Spleen (tissue), 7 donors: Measurements from ENCODE around the gene CFAP70.

Experiments
- CTCF ChIP-seq, 11 experiments: fragments of 200-600 bp in 7 of 11; fragments of 450-650 bp in 4 of 11; sonication (generic) in 4 of 11; IDR thresholded peaks in 8 of 11; conservative IDR thresholded peaks in 3 of 11; 1 replicate in 7 of 11; 2 replicates in 4 of 11; pipeline versions ENCODE4 v1.4.0 to v1.8.0; 2016 to 2021; ENCODE audit warnings: antibody characterized with exemption in 11 of 11, inconsistent platforms in 4 of 11, mild to moderate bottlenecking in 1 of 11
- POLR2A ChIP-seq, 3 donors: fragments of 450-650 bp; IDR thresholded peaks; one replicate each; pipeline ENCODE4 v1.5.1; 2017; ENCODE audit warnings: antibody characterized with exemption in 3 of 3, mild to moderate bottlenecking in 1 of 3
- POLR2AphosphoS5 ChIP-seq, 3 donors: sonication (generic); formaldehyde crosslinking; IDR thresholded peaks; one replicate each; pipeline ENCODE4 v1.5.1; 2017; ENCODE audit warnings: antibody characterized with exemption in 3 of 3
- donor health status: DM: no; HTN: no; CAD: no; lungs with moderate emphysema.
- donor health status: DM: no; HTN: no; CAD: no.
- donor health status: DM: no; HTN: no; CAD: no.

GRCh38 chr10:73340121-73340520 lies 18.5 kb downstream of the CFAP70 start:
- TF ChIP-seq CTCF (IDR thresholded peaks at IDR 0.05 in 8 of 11, conservative IDR thresholded peaks at IDR 0.05 in 3 of 11) (no peak), POLR2A (IDR thresholded peaks at IDR 0.05) (no peak), POLR2AphosphoS5 (IDR thresholded peaks at IDR 0.05) (no peak)
